ENCODE measurements around the gene IQSEC1. TPM values are rescaled to one million over a fixed set of nuclear protein-coding genes. Genes with fewer than 3 reads are reported as not detected.

Gene IQSEC1
- total and polyA plus RNA-seq, 2 donors (not counting 3 experiments of a cell fraction or from before 2014, with no cell fraction given) = 5.2 to 18.0 TPM

- no peaks in the 10 kb centered on the region for H3K36me3 ChIP-seq (ENCODE audit: control insufficient read depth in 2 of 2, extremely low read depth in 1 of 2, insufficient read depth in 2 of 2, low read length in 2 of 2)
- TF ChIP-seq GATA2 (IDR thresholded peaks at IDR 0.05; ENCODE audit: insufficient read depth, insufficient read length, low read depth, low read length) (no peak), MYC (IDR thresholded peaks at IDR 0.05; ENCODE audit: low read depth, low read length) (no peak), MAX (IDR thresholded peaks at IDR 0.05; ENCODE audit: insufficient read depth, insufficient read length) (no peak), EZH2 (IDR thresholded peaks at IDR 0.05; ENCODE audit: borderline replicate concordance, low read depth, low read length, severe bottlenecking) (no peak), CTCF (IDR thresholded peaks at IDR 0.05; ENCODE audit: extremely low read depth in 1 of 2, insufficient read depth in 1 of 2, low read depth in 1 of 2, low read length in 2 of 2) (no peak), JUN (IDR thresholded peaks at IDR 0.05; ENCODE audit: borderline replicate concordance, insufficient read depth, insufficient read length, low read depth) (no peak), POLR2AphosphoS5 (IDR thresholded peaks at IDR 0.05; ENCODE audit: insufficient read depth, low read depth, low read length) (no peak), FOS (IDR thresholded peaks at IDR 0.05; ENCODE audit: borderline replicate concordance, insufficient read depth, low read length) (no peak), POLR2A (IDR thresholded peaks at IDR 0.05; ENCODE audit: low read depth, low read length) (no peak)
- no peaks in the 10 kb centered on the region for H3K9me3 ChIP-seq (replicated peaks; ENCODE audit: control insufficient read depth, insufficient read depth, low read length)
- no peak overlapping the region for H3K9ac ChIP-seq (replicated peaks; ENCODE audit: extremely low read depth, insufficient read depth, low read length)
- dilution Hi-C loops (cut with MboI; ENCODE audit: extremely low pct_ligation_motif_present, low sequenced_read_pairs) (no loop called here), intact Hi-C loops (cut with micrococcal nuclease) (no loop called here)
- no peaks in the 10 kb centered on the region for H3K4me1 ChIP-seq (ENCODE audit: control insufficient read depth, extremely low read depth, insufficient read depth, low read length)
- no peak overlapping the region for H2AFZ ChIP-seq (ENCODE audit: low read depth, low read length)
- BruUV-seq (replicated peaks) = no TSS peak
- POLR2A ChIA-PET = no interaction called here
- no peaks in the 10 kb centered on the region for H3K9me1 ChIP-seq (replicated peaks; ENCODE audit: control insufficient read depth, extremely low read depth, insufficient read depth, low read length)
- H4K20me1 ChIP-seq (replicated peaks; ENCODE audit: control insufficient read depth, extremely low read depth, insufficient read depth, low read length) = no peaks in the 10 kb centered on the region
- CTCF ChIA-PET = interaction anchor here (1.8 kb wide), 1 partner anchor 29 kb away, joined by 8 read pairs; no protein-coding TSS in a partner anchor
- H3K4me2 ChIP-seq (ENCODE audit: insufficient read depth, low read length) = no peak overlapping the region
- no peaks in the 10 kb centered on the region for H3K27me3 ChIP-seq (ENCODE audit: control insufficient read depth in 2 of 2, insufficient read depth in 2 of 2, low read length in 2 of 2)
- no peak overlapping the region for H3K27ac ChIP-seq (ENCODE audit: insufficient read depth, low read depth, low read length)
- DNase-seq (ENCODE audit: low read depth, low spot score) = no peak
- H3K79me2 ChIP-seq (ENCODE audit: control insufficient read depth, insufficient read depth, low read length) = no peaks in the 10 kb centered on the region
- FAIRE-seq = no peak
- no peak overlapping the region for H3K4me3 ChIP-seq (replicated peaks in 1 of 3; ENCODE audit: insufficient read depth in 1 of 3, low read depth in 1 of 3, low read length in 3 of 3)
These were observed 47.2 kb upstream of the IQSEC1 start for GRCh38 chr3:13120289-13120927.
